ENCODE results near the gene LCN15. TPM values are rescaled to one million over a fixed set of nuclear protein-coding genes. Genes with fewer than 3 reads are reported as not detected.

The LCN15 gene
- total and polyA plus RNA-seq, 10 of the 15 experiments (the other 5 are each of a cell fraction or from before 2014, with no cell fraction given), result 0.37 to 0.50 TPM; not detected in 8

DNA sequence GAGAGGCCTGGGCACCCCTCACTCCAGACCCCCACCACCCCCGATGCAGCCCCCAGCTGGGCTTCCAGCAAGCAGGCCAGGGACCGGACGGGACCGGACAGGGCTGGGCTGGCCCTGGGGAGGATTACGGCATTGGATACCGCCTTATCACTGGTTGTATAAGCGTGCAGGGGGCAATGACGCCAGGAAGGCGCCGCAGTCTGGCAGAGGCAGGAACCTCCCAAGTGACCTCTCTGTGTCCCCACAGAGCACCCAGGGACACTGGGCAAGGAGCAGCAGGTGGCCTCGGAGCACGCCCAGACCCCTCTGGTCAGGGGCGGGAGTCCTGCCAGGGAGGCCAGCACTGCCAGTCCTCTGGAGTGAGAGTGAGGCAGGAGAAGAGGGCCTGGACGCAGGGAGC lies 723 bp upstream of the LCN15 start:
- no peaks in the 10 kb centered on the region for H3K79me2 ChIP-seq (ENCODE audit: control insufficient read depth, insufficient read depth, low read length)
- SMC1A ChIA-PET (ENCODE audit: uncharacterized antibody, unreplicated experiment), result interaction anchor here (1.3 to 3.7 kb wide), 3 partner anchors 13 to 23 kb away, joined by 3 to 23 read pairs (median 21); no protein-coding TSS in a partner anchor
- WGBS (ENCODE audit: insufficient coverage, insufficient replicate concordance, low lambda C conversion rate, missing lambda C conversion rate), result 93% methylated on average over 14 of the region's 14 CpGs
- DNase-seq (ENCODE audit: low read depth, low spot score), result no peak
- CTCF ChIA-PET, result interaction anchor here (0.7 to 9.3 kb wide), 4 partner anchors 18 to 472 kb away, joined by 3 to 163 read pairs (median 3); no protein-coding TSS in a partner anchor
- no peak overlapping the region; the same call in 1 of the 2 replicates for H3K27ac ChIP-seq (ENCODE audit: control insufficient read depth, insufficient read depth)
- H3K36me3 ChIP-seq (ENCODE audit: control insufficient read depth in 2 of 2, insufficient read depth in 2 of 2, low read length in 1 of 2), result no peaks in the 10 kb centered on the region
- no peak overlapping the region for H2AFZ ChIP-seq (ENCODE audit: control insufficient read depth, low read depth, low read length)
- no peaks in the 10 kb centered on the region for H4K20me1 ChIP-seq (ENCODE audit: control insufficient read depth, insufficient read depth)
- H3K4me3 ChIP-seq, result no peak overlapping the region; the same call in 1 of the 2 replicates
- POLR2A ChIA-PET, result no interaction called here
- in situ Hi-C loops (cut with MboI), result no loop called here
- peaks cover 26% of the 10 kb centered on the region for H3K4me1 ChIP-seq (ENCODE audit: control insufficient read depth, insufficient read depth, low read length)
- no peak for FAIRE-seq
- H3K27me3 ChIP-seq (replicated peaks in 1 of 2; ENCODE audit: control insufficient read depth in 2 of 2, insufficient read depth in 2 of 2, low read length in 1 of 2), result no peaks in the 10 kb centered on the region; a peak in 1 of 4 replicates
- H3K4me2 ChIP-seq (ENCODE audit: control insufficient read depth, insufficient read depth), result peak overlapping the region; percentile 81
- TF ChIP-seq, protein P1, sequence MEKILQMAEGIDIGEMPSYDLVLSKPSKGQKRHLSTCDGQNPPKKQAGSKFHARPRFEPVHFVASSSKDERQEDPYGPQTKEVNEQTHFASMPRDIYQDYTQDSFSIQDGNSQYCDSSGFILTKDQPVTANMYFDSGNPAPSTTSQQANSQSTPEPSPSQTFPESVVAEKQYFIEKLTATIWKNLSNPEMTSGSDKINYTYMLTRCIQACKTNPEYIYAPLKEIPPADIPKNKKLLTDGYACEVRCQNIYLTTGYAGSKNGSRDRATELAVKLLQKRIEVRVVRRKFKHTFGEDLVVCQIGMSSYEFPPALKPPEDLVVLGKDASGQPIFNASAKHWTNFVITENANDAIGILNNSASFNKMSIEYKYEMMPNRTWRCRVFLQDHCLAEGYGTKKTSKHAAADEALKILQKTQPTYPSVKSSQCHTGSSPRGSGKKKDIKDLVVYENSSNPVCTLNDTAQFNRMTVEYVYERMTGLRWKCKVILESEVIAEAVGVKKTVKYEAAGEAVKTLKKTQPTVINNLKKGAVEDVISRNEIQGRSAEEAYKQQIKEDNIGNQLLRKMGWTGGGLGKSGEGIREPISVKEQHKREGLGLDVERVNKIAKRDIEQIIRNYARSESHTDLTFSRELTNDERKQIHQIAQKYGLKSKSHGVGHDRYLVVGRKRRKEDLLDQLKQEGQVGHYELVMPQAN (conservative IDR thresholded peaks at IDR 0.05), result no peak
- TF ChIP-seq GATAD2B (conservative IDR thresholded peaks at IDR 0.05; ENCODE audit: low read depth) (no peak), NFYB (IDR thresholded peaks at IDR 0.05; ENCODE audit: insufficient read depth, low read depth, low read length) (no peak)
- TF ChIP-seq, protein P2, sequence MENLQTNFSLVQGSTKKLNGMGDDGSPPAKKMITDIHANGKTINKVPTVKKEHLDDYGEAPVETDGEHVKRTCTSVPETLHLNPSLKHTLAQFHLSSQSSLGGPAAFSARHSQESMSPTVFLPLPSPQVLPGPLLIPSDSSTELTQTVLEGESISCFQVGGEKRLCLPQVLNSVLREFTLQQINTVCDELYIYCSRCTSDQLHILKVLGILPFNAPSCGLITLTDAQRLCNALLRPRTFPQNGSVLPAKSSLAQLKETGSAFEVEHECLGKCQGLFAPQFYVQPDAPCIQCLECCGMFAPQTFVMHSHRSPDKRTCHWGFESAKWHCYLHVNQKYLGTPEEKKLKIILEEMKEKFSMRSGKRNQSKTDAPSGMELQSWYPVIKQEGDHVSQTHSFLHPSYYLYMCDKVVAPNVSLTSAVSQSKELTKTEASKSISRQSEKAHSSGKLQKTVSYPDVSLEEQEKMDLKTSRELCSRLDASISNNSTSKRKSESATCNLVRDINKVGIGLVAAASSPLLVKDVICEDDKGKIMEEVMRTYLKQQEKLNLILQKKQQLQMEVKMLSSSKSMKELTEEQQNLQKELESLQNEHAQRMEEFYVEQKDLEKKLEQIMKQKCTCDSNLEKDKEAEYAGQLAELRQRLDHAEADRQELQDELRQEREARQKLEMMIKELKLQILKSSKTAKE (IDR thresholded peaks at IDR 0.05; ENCODE audit: low read depth, poor library complexity, severe bottlenecking), result no peak
- no peaks in the 10 kb centered on the region for H3K9me3 ChIP-seq (replicated peaks; ENCODE audit: control insufficient read depth, insufficient read depth, low read length)
- no peak overlapping the region for H3K9ac ChIP-seq (ENCODE audit: control insufficient read depth, insufficient read depth, low read length)
- intact Hi-C loops (cut with micrococcal nuclease; ENCODE audit: unreplicated experiment), result no loop called here
- no TSS peak for BruUV-seq (replicated peaks)
- no peak for ATAC-seq
- RAD21 ChIA-PET (ENCODE audit: unreplicated experiment), result no interaction called here
